NB4 (cell line): ENCODE results near the gene SCN8A.

Source experiments
- MYC ChIP-seq: IDR thresholded peaks from 2 replicates; pipeline ENCODE4 v1.6.1; 2011; ENCODE audit warnings: low read depth, low read length
- POLR2A ChIP-seq: IDR thresholded peaks from 2 replicates; pipeline ENCODE4 v1.6.1; 2011; ENCODE audit warnings: mild to moderate bottlenecking; ENCODE audit not compliant: insufficient read length; ENCODE audit errors: extremely low read depth
- TF ChIP-seq, protein P1 (sequence below): IDR thresholded peaks from one replicate; pipeline ENCODE4 v1.5.1; 2012; ENCODE audit warnings: low read depth, low read length
- TF ChIP-seq, protein P2 (sequence below): IDR thresholded peaks from 2 replicates; pipeline ENCODE4 v1.6.1; 2011; ENCODE audit warnings: low read depth, low read length

DNA sequence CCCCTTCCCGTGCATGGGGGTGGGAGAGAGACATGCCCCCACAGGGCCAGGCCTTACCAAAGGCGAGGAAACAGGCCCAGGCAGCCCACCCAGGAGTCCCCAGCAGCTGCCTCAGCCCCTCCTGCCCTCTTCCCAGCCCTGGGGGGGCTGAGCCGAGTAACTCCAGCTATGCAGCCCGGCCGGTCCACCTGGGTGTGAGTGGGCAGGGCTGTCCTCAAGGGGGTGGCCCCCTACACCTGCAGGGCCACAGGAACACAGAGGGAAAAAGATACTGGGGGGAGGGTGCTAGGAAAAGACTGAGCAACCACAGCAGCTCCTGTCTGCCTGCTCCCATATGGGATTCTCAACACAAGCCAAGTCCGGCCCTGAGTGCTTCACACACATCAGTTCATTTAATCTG is 249.9 kb downstream of the SCN8A start:
- TF ChIP-seq, protein P1, sequence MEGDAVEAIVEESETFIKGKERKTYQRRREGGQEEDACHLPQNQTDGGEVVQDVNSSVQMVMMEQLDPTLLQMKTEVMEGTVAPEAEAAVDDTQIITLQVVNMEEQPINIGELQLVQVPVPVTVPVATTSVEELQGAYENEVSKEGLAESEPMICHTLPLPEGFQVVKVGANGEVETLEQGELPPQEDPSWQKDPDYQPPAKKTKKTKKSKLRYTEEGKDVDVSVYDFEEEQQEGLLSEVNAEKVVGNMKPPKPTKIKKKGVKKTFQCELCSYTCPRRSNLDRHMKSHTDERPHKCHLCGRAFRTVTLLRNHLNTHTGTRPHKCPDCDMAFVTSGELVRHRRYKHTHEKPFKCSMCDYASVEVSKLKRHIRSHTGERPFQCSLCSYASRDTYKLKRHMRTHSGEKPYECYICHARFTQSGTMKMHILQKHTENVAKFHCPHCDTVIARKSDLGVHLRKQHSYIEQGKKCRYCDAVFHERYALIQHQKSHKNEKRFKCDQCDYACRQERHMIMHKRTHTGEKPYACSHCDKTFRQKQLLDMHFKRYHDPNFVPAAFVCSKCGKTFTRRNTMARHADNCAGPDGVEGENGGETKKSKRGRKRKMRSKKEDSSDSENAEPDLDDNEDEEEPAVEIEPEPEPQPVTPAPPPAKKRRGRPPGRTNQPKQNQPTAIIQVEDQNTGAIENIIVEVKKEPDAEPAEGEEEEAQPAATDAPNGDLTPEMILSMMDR: no peak
- TF ChIP-seq POLR2A (no peak), MYC (no peak)
- TF ChIP-seq, protein P2, sequence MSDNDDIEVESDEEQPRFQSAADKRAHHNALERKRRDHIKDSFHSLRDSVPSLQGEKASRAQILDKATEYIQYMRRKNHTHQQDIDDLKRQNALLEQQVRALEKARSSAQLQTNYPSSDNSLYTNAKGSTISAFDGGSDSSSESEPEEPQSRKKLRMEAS: no peak
